PFSK-1 (cell line): Measurements from ENCODE around the gene FKBP5.

Experiments
- FOXP2 ChIP-seq: optimal IDR thresholded peaks from 2 replicates; pipeline ENCODE3; 2011; ENCODE audit warnings: borderline replicate concordance, control low read depth, inconsistent platforms; ENCODE audit not compliant: insufficient read depth; ENCODE audit errors: extremely low read length, extremely low read depth
- POLR2AphosphoS5 ChIP-seq: IDR thresholded peaks from 2 replicates; pipeline ENCODE4 v1.6.1; 2012; ENCODE audit warnings: low read depth, mild to moderate bottlenecking, control low read depth, low read length, moderate library complexity
- SIN3A ChIP-seq: IDR thresholded peaks from 2 replicates; pipeline ENCODE4 v1.6.1; 2012; ENCODE audit warnings: mild to moderate bottlenecking, low read length, moderate library complexity, borderline replicate concordance; ENCODE audit not compliant: insufficient read depth
- TAF1 ChIP-seq: IDR thresholded peaks from 2 replicates; pipeline ENCODE4 v1.6.1; 2012; ENCODE audit warnings: low read length, control low read depth, borderline replicate concordance; ENCODE audit not compliant: insufficient read depth

DNA sequence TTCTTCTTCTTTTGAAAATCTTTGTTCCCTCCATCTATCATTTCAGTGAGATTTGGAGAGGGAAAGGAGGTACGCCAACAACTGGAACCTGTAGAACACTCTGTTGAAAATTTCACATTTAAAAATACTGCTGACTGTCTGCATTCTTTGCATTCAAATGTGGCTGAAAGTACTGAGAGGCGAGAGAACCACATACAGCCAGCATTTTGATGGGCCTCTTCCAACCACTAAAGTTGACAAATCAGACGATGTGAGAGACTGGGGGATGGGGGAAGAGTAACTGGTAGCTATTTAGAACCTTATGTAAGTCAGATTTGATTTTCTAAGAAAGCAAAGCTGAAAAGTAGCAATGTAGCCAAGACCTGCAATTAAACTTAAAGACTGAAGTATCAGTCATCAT is 77.5 kb downstream of the FKBP5 start:
- TF ChIP-seq FOXP2 (no peak), SIN3A (no peak), TAF1 (no peak), POLR2AphosphoS5 (no peak)
